ENCODE results near the gene NEK8. TPM values are rescaled to one million over a fixed set of nuclear protein-coding genes. Genes with fewer than 3 reads are reported as not detected.

Gene NEK8
- 1 to 10 TPM; 7.1 to 7.4 TPM for total RNA-seq

DNA sequence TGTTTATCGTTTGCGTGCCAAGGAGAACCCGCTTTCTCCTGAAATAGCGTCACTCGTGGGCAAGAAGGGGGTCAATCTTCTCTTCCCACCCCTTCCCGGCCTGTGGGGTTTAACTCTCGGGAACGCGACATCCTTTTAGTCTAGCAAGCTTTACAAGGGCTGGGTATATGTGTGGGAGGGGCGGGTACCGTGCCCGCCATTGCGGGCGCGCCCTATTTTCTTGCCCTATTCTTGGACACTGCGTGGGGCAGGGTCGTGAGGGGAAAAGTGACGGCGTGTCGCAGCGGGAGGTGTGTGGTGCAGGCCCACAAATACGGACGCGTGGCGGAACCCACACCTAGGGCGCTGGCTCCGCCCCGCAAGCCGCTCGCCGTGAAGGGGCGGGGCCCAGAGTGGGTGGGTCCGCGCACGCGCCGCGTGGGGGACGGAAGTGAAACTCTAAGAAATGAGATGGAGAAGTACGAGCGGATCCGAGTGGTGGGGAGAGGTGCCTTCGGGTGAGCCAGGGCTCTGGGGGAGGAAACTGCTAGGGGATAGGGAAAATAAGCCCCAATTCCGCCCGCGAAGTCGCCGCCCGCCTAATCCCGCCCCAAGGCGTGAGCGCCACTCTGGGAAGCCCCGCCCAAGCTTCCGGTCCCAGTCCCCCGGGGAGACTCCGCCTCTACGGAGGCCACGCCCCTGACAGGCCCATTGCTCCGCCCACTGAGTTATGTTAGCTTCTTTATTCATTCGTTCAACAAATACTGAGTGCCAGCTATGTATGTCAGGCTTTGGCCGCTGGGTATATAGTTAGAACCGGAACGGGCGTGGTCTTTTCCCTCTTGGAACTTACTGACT, at the start of gene NEK8:
TSS of gene NEK8 (plus strand) at position 425 of the 837 bp plus-strand sequence. CDS start at position 451, 26 bp downstream.

DNA sequence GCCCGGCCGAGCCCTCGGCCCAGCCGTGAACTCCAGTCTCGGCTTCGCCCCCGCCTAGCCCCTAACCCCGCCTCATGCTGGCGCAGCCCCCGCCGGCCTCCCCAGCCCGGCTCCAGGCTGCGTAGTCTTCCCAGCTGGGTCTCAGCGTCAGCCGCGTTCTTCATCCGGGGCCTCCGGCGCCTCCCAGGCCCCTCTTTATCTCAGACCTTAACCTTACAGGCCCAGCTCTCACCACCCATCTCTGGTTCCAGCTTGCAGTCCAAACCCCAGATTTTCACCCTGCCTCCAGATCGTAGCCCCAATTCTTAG, 16.9 kb upstream of the NEK8 start, which contains the start of gene PROCA1:
TSS of gene PROCA1 (minus strand) at position 166 of the 309 bp plus-strand sequence. CDS start 228 bp downstream, outside the sequence.

DNA sequence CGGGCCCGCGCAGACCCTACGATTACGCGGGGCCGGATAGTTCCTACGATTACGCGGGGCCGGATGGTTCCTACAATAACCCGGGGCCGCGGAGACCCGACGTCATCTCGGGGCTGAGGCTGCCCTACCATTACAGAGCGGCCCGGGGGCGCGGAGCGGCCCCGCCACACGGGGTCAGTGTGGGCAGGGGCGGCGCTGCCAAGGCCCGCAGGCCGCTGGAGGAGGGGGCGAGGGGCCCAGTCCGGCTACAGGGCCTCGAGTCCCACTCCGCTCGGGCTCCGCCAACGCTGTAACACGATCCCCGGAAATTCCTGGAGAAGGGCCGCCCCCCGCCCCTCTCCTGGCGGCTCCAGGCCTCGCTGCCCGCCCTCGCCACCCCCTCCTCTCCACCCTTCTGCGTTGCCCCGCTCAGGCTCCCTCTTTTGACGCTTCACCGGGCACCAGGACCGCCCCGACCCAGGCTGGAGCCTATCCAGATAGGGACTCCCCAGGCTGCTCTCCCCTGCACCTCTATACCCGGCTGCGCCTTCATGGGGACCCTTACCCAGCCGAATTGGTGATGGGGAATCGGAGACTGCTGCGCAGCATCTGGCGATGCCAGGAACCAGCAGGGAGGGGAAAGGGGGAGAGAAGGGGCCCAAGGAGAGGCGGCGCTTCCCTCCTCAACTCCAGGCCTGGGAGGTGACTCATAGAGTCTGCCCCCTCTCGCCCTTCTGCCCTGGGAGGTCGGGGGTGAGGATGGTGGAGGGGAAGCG, 10.8 kb upstream of the NEK8 start, which contains the start of gene RAB34:
TSS of gene RAB34 (minus strand) at position 291 of the 755 bp plus-strand sequence. CDS start 602 bp downstream, outside the sequence.

DNA sequence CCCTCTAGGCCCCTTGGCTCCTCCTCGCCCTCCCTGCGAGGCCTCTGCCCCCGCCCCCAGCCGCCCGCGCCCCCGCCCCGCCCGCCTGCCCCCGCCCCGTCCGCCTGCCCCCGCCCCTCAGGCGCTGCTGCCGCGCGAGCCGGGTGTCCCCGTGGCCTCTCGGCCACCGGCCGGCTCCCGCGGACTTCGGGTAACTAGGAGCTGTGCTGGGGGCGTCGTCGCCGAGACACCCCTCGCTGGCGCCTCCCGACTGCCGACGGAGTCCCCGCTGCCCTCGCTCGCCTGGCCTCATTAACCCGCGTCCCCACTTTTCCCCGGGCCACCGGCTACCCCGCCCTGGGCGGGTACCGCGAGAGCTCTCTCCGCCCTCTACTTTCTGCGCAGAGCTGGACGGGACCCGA, 2.4 kb upstream of the NEK8 start, which contains the start of gene TLCD1:
TSS of gene TLCD1 (minus strand) at position 8 of the 401 bp plus-strand sequence. CDS start 136 bp downstream, outside the sequence.

DNA sequence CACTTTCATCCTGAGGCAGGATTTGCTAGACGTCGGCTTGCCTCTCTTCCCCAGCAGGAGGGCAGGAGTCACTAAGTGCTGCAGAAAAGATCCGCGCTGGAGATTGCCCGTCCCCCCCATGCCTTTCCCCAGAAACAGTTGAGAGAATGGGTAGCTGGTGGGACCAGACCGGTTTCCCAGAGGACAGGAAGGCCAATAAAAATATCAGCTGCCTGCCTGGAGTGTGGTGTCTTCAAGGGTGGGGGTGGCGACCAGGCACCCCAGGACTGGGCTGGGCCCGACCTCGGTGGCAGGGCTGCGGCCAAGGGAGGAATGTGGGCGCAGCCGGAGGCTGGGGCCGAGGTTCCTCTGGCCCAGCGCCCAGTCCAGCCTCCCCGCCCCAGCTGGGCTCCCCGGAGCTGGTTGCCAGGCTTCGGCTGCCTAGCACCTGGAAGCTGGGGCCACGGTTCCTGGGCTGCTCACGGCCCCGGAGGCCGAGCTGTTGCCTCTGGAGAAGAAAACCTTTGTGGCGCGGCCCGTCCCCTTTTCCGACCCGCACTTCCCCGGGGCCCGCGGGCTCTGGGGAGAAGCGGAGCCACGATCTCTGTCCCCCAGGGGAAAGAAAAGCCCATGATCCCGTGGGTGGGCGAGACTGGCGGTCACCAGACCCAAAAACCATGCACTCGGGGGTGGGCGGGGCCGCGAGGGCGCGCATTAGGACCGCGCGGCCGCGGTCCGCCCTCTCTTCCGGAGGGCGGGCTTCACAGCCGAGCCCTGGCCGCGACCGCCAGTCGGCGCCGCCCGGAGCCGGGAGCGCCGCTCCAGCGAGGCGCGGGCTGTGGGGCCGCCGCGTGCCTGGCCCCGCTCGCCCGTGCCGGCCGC, 14.9 kb downstream of the NEK8 start, which contains the start of gene TRAF4:
TSS of gene TRAF4 (plus strand) at position 769 of the 861 bp plus-strand sequence. CDS start 102 bp downstream, outside the sequence.

Other genes starting within 250 kb of the NEK8 start
- gene FOXN1, start 222.4 kb upstream of the NEK8 start, total RNA-seq, result not detected
- gene UNC119, start 176.2 kb upstream of the NEK8 start, total RNA-seq, result 10 to 100 TPM; 54.4 to 54.5 TPM
- 10 to 100 TPM; 57.2 to 59.1 TPM for gene PIGS, start 157.3 kb upstream of the NEK8 start, total RNA-seq
- gene ALDOC, start 151.9 kb upstream of the NEK8 start, total RNA-seq, result 100 to 1,000 TPM; 147 to 148 TPM
- 10 to 100 TPM; 92.3 to 93.3 TPM for gene SPAG5, start 129.8 kb upstream of the NEK8 start, total RNA-seq
- gene RSKR, start 114.6 kb upstream of the NEK8 start, total RNA-seq, result 10 to 100 TPM; 18.3 to 19.2 TPM
- 100 to 1,000 TPM; 115 to 126 TPM for gene BLTP2, start 83.6 kb upstream of the NEK8 start, total RNA-seq
- gene SDF2, start 66.9 kb upstream of the NEK8 start, total RNA-seq, result 10 to 100 TPM; 42.3 to 43.1 TPM
- gene SUPT6H, start 66.6 kb upstream of the NEK8 start, total RNA-seq, result 10 to 100 TPM; 66.4 to 70.2 TPM
- 1 to 10 TPM; 7.3 to 8.2 TPM for gene PROCA1, start 16.9 kb upstream of the NEK8 start, total RNA-seq
- gene RAB34, start 10.9 kb upstream of the NEK8 start, total RNA-seq, result 10 to 100 TPM in 1 of 2 experiments, 1 to 10 TPM in 1; 9.8 to 11.8 TPM
- gene RPL23A, start 8.8 kb upstream of the NEK8 start, total RNA-seq, result 1,000 to 10,000 TPM; 2,967 to 3,139 TPM
- 1 to 10 TPM; 1.3 to 2.2 TPM for gene TLCD1, start 2.6 kb upstream of the NEK8 start, total RNA-seq
- 10 to 100 TPM; 46.4 to 51.9 TPM for gene TRAF4, start 15.2 kb downstream of the NEK8 start, total RNA-seq
- 10 to 100 TPM; 16.8 to 18.7 TPM for gene FAM222B, start 114.0 kb downstream of the NEK8 start, total RNA-seq
- gene ERAL1, start 126.2 kb downstream of the NEK8 start, total RNA-seq, result 10 to 100 TPM; 32.4 to 38.9 TPM
- 100 to 1,000 TPM; 200 to 210 TPM for gene FLOT2, start 168.9 kb downstream of the NEK8 start, total RNA-seq
- 10 to 100 TPM; 29.7 to 30.2 TPM for gene DHRS13, start 174.3 kb downstream of the NEK8 start, total RNA-seq
- 10 to 100 TPM; 72.6 to 72.9 TPM for gene PHF12, start 222.7 kb downstream of the NEK8 start, total RNA-seq